NCI-H526 treated with DMSO at 0.1 percent for 48 hours (cell line): ENCODE results near the gene REV3L.
"Not testable (repeated sequence)": the region's sequence is repeated elsewhere in the genome, so short reads cannot be mapped to it uniquely, and the experiment has no call there.

Experiments
- DNase-seq: peaks from one replicate; lab custom pipeline; 2025; lab: John Stamatoyannopoulos, UW

REV3L gene

GRCh38 chr6:111260570-111261298 lies 222.3 kb downstream of the REV3L start:
- DNase-seq: no peak

GRCh38 chr6:111259089-111259831 lies 223.8 kb downstream of the REV3L start:
- peak; percentile 98 for DNase-seq

- no peak for DNase-seq
These were observed 224.4 kb downstream of the REV3L start for GRCh38 chr6:111258615-111259088.

- no peak for DNase-seq
These were observed 225.0 kb downstream of the REV3L start for GRCh38 chr6:111258010-111258409.

GRCh38 chr6:111256646-111257045 lies 226.4 kb downstream of the REV3L start:
- no peak for DNase-seq

GRCh38 chr6:111255838-111256237 lies 227.2 kb downstream of the REV3L start:
- not testable (repeated sequence) for DNase-seq

GRCh38 chr6:111254779-111255166 lies 228.2 kb downstream of the REV3L start:
- DNase-seq: no peak

- DNase-seq: no peak
These were observed 228.8 kb downstream of the REV3L start for GRCh38 chr6:111254004-111254778.

GRCh38 chr6:111252726-111253125 lies 230.3 kb downstream of the REV3L start:
- DNase-seq: no peak

- DNase-seq: no peak
These were observed 232.1 kb downstream of the REV3L start for GRCh38 chr6:111250791-111251354.
